Measurements from ENCODE around the gene POP7. TPM values are rescaled to one million over a fixed set of nuclear protein-coding genes. Genes with fewer than 3 reads are reported as not detected.

The POP7 gene
- 94.5 and 103 TPM in 2 replicates for total RNA-seq (2014; rRNA removed; shearing (Covaris generic))

GRCh38 chr7:100705753-100706671 is at the start of gene POP7:
Gene POP7, plus strand, starts transcription at chr7:100706121. Its CDS starts 710 bp downstream, at chr7:100706831.

DNA sequence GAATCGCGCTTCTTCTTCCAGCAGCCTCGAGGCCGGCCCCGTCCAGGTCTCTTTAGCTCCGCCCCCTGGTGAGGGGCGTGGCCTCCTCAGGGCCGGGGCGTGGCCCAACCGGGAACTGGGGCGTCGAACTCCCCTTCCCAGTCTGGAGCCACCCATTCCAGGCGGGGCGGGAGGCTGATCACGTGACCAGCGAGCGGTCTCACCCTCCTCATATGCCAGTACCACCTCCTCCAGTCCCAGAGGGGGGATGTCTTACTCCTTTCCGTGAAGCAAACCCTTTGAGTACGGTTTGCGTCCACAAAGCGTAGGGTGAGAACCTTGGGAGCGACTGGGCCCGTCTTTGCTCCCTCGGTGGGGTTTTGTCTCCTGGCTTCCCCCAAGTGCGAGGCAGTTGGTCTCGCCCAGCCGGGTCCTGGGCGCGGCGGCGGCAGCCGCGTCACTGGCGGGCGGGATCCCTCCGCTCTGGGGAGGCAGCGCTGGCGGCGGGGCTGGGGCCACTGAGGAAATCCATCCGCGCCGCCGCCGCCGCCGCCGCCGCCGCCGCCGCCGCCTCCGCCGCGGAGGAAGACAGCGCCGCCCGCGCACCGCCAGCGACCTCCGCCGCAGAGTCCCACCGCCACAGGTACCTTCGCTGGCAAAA is 32.5 kb upstream of the POP7 start, which contains the start of gene GNB2:
TSS of gene GNB2 (plus strand) at position 439 of the 640 bp plus-strand sequence. CDS start 2,526 bp downstream, outside the sequence.

DNA sequence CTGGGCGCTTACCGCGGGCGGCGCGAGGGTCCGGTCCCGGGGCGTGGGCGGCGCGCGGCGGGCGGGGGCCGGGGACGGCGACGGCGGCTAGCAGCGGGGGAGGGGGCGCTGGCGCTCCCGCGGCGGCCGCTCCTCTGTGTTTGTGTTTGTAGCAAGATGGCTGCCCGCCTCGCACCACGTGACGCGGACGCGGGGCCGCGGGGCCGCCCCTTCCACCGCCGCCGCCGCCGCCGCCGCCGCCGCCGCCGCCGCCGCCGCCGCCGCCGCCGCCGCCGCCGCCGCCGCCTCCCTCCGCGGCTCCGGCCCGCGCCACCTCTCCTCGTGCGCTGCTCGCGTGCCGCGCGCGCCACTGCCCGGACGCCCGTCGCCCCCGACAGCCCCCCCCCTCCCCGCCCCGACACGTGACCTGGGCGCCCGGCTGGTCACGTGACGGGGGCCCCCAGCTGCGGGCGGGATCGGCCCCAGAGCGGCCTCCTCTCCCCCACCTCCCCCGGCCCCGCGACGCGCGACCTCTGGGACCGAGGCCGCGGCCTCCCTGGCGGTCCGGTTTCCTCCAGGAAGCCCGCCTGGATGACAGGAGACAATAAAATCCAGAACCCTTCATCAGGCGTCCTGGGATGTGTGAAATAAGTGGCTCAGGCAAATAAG is 11.7 kb upstream of the POP7 start, which contains the start of gene GIGYF1:
TSS of gene GIGYF1 (minus strand) at position 153 of the 648 bp plus-strand sequence. CDS start 6,012 bp downstream, outside the sequence.

GRCh38 chr7:100720279-100720670 is 14.4 kb downstream of the POP7 start, which contains the start of gene EPO:
Gene EPO, plus strand, starts transcription at chr7:100720468. Its CDS starts 513 bp downstream, at chr7:100720981.

Other genes with a start within 250 kb of the POP7 start
- 0.38 and 0.61 TPM in 2 replicates for gene SPACDR, start 241.9 kb upstream of the POP7 start, total RNA-seq (2014; rRNA removed; shearing (Covaris generic))
- 29.2 and 38.4 TPM in 2 replicates for gene TSC22D4, start 226.9 kb upstream of the POP7 start, total RNA-seq (2014; rRNA removed; shearing (Covaris generic))
- gene NYAP1, start 222.2 kb upstream of the POP7 start, total RNA-seq (2014; rRNA removed; shearing (Covaris generic)), result 0.08 and 0.42 TPM in 2 replicates
- gene AGFG2, start 166.9 kb upstream of the POP7 start, total RNA-seq (2014; rRNA removed; shearing (Covaris generic)), result 6.7 and 12.5 TPM in 2 replicates
- gene SAP25, start 132.2 kb upstream of the POP7 start, total RNA-seq (2014; rRNA removed; shearing (Covaris generic)), result not detected in 2 replicates
- gene LRCH4, start 120.0 kb upstream of the POP7 start, total RNA-seq (2014; rRNA removed; shearing (Covaris generic)), result 10.8 and 12.8 TPM in 2 replicates
- 0.69 and 3.8 TPM in 2 replicates for gene FBXO24, start 119.8 kb upstream of the POP7 start, total RNA-seq (2014; rRNA removed; shearing (Covaris generic))
- 143 and 144 TPM in 2 replicates for gene PCOLCE, start 103.8 kb upstream of the POP7 start, total RNA-seq (2014; rRNA removed; shearing (Covaris generic))
- gene MOSPD3, start 93.6 kb upstream of the POP7 start, total RNA-seq (2014; rRNA removed; shearing (Covaris generic)), result 8.6 and 14.9 TPM in 2 replicates
- gene TFR2, start 64.6 kb upstream of the POP7 start, total RNA-seq (2014; rRNA removed; shearing (Covaris generic)), result 0.04 TPM in 1 of 2 replicates, not detected in the other
- gene ACTL6B, start 49.7 kb upstream of the POP7 start, total RNA-seq (2014; rRNA removed; shearing (Covaris generic)), result not detected in 2 replicates
- gene GNB2, start 32.4 kb upstream of the POP7 start, total RNA-seq (2014; rRNA removed; shearing (Covaris generic)), result 96.3 and 114 TPM in 2 replicates
- 25.1 and 25.2 TPM in 2 replicates for gene GIGYF1, start 11.9 kb upstream of the POP7 start, total RNA-seq (2014; rRNA removed; shearing (Covaris generic))
- gene EPO, start 14.3 kb downstream of the POP7 start, total RNA-seq (2014; rRNA removed; shearing (Covaris generic)), result not detected in 2 replicates
- not detected in 2 replicates for gene ZAN, start 27.5 kb downstream of the POP7 start, total RNA-seq (2014; rRNA removed; shearing (Covaris generic))
- 36.7 and 37.4 TPM in 2 replicates for gene EPHB4, start 121.4 kb downstream of the POP7 start, total RNA-seq (2014; rRNA removed; shearing (Covaris generic))
- 10.4 and 12.2 TPM in 2 replicates for gene SLC12A9, start 146.6 kb downstream of the POP7 start, total RNA-seq (2014; rRNA removed; shearing (Covaris generic))
- 76.9 and 86.3 TPM in 2 replicates for gene TRIP6, start 161.3 kb downstream of the POP7 start, total RNA-seq (2014; rRNA removed; shearing (Covaris generic))
- gene SRRT, start 169.0 kb downstream of the POP7 start, total RNA-seq (2014; rRNA removed; shearing (Covaris generic)), result 127 and 132 TPM in 2 replicates
- gene UFSP1, start 183.6 kb downstream of the POP7 start, total RNA-seq (2014; rRNA removed; shearing (Covaris generic)), result 12.3 and 16.0 TPM in 2 replicates
- gene ACHE, start 189.8 kb downstream of the POP7 start, total RNA-seq (2014; rRNA removed; shearing (Covaris generic)), result 0.29 TPM in 1 of 2 replicates, not detected in the other
- gene MUC3A, start 243.4 kb downstream of the POP7 start, total RNA-seq (2014; rRNA removed; shearing (Covaris generic)), result not detected in 2 replicates